Naive B cell (primary cell): ENCODE measurements around the gene CA9. TPM values are rescaled to one million over a fixed set of nuclear protein-coding genes. Genes with fewer than 3 reads are reported as not detected.
"Not testable (repeated sequence)": the region's sequence is repeated elsewhere in the genome, so short reads cannot be mapped to it uniquely, and the experiment has no call there.

Experiments used
- ATAC-seq, 2 donors: fragments of 150-1000 bp; cut with Tn5 transposase; 2 replicates each; pipeline ENCODE4 v1.10.0; 2021; ENCODE audit warnings: low read depth in 2 of 2, mild to moderate bottlenecking in 2 of 2, moderate library complexity in 2 of 2
- DNase-seq: peaks from one replicate; pipeline ENCODE4 v3.0.0; 2022
- H3K27ac Mint-ChIP-seq, 6 donors: one replicate each; pipeline ENCODE4 v1.8.0; 2020 to 2022; ENCODE audit warnings: mild to moderate bottlenecking in 6 of 6, mixed read lengths in 6 of 6, moderate library complexity in 5 of 6, inconsistent platforms in 2 of 6
- H3K27me3 Mint-ChIP-seq, 3 donors: one replicate each; pipeline ENCODE4 v1.8.0; 2021 to 2022; ENCODE audit warnings: mixed read lengths in 3 of 3, mild to moderate bottlenecking in 1 of 3
- H3K36me3 Mint-ChIP-seq, 2 donors: one replicate each; pipeline ENCODE4 v1.8.0; 2020 to 2022; ENCODE audit warnings: mixed read lengths in 2 of 2, inconsistent platforms in 1 of 2, mild to moderate bottlenecking in 1 of 2
- H3K4me1 Mint-ChIP-seq, 3 donors: one replicate each; pipeline ENCODE4 v1.8.0; 2020 to 2022; ENCODE audit warnings: mixed read lengths in 3 of 3, inconsistent platforms in 1 of 3, mild to moderate bottlenecking in 1 of 3, moderate library complexity in 1 of 3
- H3K4me3 Mint-ChIP-seq, 8 donors: one replicate each; pipeline ENCODE4 v1.8.0; 2020 to 2022; ENCODE audit warnings: mild to moderate bottlenecking in 8 of 8, mixed read lengths in 8 of 8, moderate library complexity in 8 of 8, inconsistent platforms in 2 of 8
- H3K9me3 Mint-ChIP-seq, 7 donors: one replicate each; pipeline ENCODE4 v1.8.0; 2020 to 2022; ENCODE audit warnings: mixed read lengths in 7 of 7, mild to moderate bottlenecking in 5 of 7, inconsistent platforms in 2 of 7, moderate library complexity in 1 of 7
- polyA plus RNA-seq, 6 donors: library from polyadenylated mRNA; unstranded; fragments of 300-500 nt; fragmentation: Illumina TruSeq; gene quantifications; one replicate each; pipeline ENCODE4 v1.2.3, GENCODE V29; 2021; ENCODE audit warnings: low read depth in 6 of 6

The CA9 gene
- polyA plus RNA-seq, 6 donors from 2014 or later = not detected

DNA sequence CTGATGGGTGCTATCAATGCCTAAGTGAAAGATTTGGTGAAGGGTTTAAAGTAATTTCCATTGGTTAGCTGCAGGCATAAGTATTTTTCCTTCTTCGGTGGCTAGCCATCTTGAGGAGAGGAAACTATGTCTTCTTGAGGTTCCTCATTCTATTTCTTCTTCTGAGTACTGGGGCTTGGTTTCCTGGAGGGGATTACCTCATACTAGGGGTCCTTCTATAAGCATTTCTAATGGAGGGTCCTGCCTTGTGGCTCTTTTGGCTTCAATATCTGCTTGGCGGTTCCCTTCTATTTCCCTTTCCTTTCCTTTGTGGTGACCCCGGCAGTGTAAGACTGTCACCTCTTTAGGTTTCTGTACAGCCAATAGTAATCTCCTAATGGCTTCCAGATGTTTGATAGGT, 32.2 kb upstream of the CA9 start:
- Mint-ChIP-seq H3K4me3 (peak overlapping the region; percentile 44 to 83 (median 67)), H3K27ac (peak overlapping the region; percentile 74 to 93 (median 90)), H3K4me1 (peaks cover 57 to 94% (median 81%) of the 10 kb centered on the region in 3 donors)
- not testable (repeated sequence) for H3K27me3 Mint-ChIP-seq, ATAC-seq, H3K9me3 Mint-ChIP-seq, DNase-seq, H3K36me3 Mint-ChIP-seq

GRCh38 chr9:35643046-35643445, 30.7 kb upstream of the CA9 start:
- ATAC-seq (no peak), DNase-seq (no peak)
- Mint-ChIP-seq H3K4me1 (peaks cover 51 to 87% (median 75%) of the 10 kb centered on the region in 3 donors), H3K9me3 (peaks cover 0 to 4% (median 0%) of the 10 kb centered on the region in 7 donors), H3K27me3 (no peaks in the 10 kb centered on the region), H3K36me3 (peaks cover 0 to 8% of the 10 kb centered on the region in 2 donors), H3K4me3 (peak overlapping the region in 6 of 8 donors; percentile 10 to 53 (median 33)), H3K27ac (peak overlapping the region in 5 of 6 donors; percentile 78 to 99 (median 91))

DNA sequence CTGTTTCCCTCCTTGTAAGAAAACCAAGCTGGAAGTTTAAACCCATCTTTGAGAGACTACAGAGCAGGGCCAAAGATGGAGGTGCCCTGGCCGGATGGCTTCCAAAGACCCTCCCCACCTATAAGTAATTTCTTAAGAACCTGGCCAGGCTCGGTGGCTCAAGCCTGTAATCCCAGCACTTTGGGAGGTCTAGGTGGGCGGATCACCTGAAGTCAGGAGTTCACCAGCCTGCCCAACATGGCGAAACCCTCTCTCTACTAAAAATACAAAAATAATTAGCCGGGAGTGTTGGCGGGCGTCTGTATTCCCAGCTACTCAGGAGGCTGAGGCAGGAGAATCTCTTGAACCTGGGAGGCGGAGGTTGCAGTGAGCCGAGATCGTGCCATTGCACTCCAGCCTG, 28.0 kb upstream of the CA9 start:
- Mint-ChIP-seq H3K27ac (peak overlapping the region; percentile 96 to 99 (median 98)), H3K4me1 (peaks cover 55 to 87% (median 82%) of the 10 kb centered on the region in 3 donors), H3K4me3 (peak overlapping the region; percentile 96 to 99 (median 98))
- H3K27me3 Mint-ChIP-seq, H3K36me3 Mint-ChIP-seq, DNase-seq, ATAC-seq, H3K9me3 Mint-ChIP-seq: not testable (repeated sequence)

- H3K4me3 Mint-ChIP-seq = peak overlapping the region; percentile 96 to 99 (median 98)
- H3K36me3 Mint-ChIP-seq = no peaks in the 10 kb centered on the region
- no peaks in the 10 kb centered on the region for H3K27me3 Mint-ChIP-seq
- no peak for ATAC-seq
- peaks cover 57 to 87% (median 82%) of the 10 kb centered on the region in 3 donors for H3K4me1 Mint-ChIP-seq
- no peak for DNase-seq
- no peaks in the 10 kb centered on the region for H3K9me3 Mint-ChIP-seq
- peak overlapping the region; percentile 96 to 99 (median 98) for H3K27ac Mint-ChIP-seq
Observed at GRCh38 chr9:35646153-35646532, 27.6 kb upstream of the CA9 start.

DNA sequence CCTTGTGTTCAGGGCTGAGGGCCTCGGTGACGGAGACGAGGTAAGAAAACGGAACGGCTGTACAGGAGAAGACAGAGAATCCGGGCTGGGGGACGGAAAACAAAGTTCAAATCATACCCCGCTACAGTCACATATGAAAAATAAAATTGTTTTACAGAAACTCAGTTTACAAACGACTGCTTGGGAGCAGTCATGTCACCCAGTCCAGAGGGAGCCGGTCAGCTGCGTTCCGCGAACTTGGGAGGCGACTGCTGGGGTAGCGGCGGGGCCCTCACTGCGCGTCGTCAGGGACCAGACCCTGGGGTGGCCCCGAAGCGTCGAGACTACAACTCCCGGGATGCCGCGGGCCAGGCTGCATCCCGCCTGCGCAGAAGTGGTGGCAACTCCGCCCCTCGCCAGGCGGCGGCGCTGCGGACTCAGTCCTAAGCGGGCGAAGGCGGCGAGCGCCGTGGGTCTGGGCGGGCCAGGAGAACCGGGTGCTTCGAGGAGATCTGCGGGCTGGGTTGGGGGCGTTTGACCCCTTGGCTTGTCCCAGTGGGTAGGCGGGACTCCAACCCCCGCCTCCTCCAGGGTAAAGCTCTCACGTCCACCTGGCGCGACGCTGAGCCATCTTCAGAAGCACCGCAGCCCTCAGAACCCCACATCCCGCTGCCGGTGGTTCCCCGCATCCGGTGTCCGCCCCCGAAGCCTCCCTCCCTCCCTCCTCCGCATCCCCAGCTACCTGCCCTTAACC, 27.0 kb upstream of the CA9 start:
- no peaks in the 10 kb centered on the region for H3K27me3 Mint-ChIP-seq
- H3K4me1 Mint-ChIP-seq = peaks cover 55 to 87% (median 82%) of the 10 kb centered on the region in 3 donors
- ATAC-seq (peak; percentile 83 to 86), DNase-seq (peak; percentile 92)
- H3K27ac Mint-ChIP-seq = peak overlapping the region; percentile 96 to 99 (median 98)
- H3K9me3 Mint-ChIP-seq = no peaks in the 10 kb centered on the region
- peak overlapping the region; percentile 96 to 99 (median 98) for H3K4me3 Mint-ChIP-seq
- H3K36me3 Mint-ChIP-seq = no peaks in the 10 kb centered on the region

DNA sequence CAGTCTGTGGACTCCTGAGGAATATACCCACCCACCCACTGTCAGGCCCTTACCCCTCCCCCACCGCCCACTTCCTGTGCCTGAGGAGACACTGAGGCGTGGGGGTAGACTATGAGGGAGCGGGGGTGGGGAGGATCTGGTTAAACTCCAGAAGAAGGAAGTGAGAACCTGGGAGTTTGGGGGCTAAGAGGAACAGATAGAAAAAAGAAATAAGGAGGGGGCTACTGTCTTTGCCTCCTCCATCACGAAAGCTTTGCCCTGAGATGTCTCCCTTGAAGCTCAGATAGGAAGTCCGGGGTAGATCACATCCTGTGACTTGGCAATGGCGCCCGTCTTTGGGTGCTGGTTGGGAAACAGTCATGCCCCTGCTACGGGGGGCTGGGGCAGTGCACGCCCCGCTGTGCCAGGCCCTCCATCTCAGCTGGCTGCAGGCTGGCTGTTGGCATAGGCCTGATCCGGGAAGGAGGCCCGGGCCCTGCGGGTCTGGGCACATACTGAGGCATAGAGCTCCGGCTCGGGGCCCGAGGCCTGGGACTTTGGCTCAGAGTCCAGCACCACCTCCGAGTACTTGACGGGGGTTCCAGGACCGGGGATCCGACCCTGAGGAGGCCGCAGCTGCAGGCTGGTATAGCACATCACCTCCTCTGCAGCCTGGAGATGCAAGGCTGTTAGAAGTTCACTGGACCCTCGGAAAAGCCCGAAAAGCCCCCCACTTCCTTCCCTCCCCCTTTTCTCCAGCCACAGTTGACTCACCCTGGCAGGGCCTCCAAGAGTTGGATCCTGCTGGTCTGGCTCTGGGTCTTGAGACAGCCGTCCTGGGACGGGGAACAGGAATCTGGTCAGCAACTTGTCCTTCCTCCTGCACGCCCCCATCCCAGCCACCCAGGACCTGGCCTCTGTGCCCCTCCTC, 24.0 kb upstream of the CA9 start:
- H3K27me3 Mint-ChIP-seq = no peaks in the 10 kb centered on the region
- H3K4me3 Mint-ChIP-seq = peak overlapping the region; percentile 82 to 98 (median 95)
- H3K4me1 Mint-ChIP-seq = peaks cover 44 to 78% (median 66%) of the 10 kb centered on the region in 3 donors
- DNase-seq (peak; percentile 37), ATAC-seq (no peak)
- H3K9me3 Mint-ChIP-seq = no peaks in the 10 kb centered on the region
- H3K36me3 Mint-ChIP-seq = no peaks in the 10 kb centered on the region
- peak overlapping the region; percentile 90 to 98 (median 94) for H3K27ac Mint-ChIP-seq

DNA sequence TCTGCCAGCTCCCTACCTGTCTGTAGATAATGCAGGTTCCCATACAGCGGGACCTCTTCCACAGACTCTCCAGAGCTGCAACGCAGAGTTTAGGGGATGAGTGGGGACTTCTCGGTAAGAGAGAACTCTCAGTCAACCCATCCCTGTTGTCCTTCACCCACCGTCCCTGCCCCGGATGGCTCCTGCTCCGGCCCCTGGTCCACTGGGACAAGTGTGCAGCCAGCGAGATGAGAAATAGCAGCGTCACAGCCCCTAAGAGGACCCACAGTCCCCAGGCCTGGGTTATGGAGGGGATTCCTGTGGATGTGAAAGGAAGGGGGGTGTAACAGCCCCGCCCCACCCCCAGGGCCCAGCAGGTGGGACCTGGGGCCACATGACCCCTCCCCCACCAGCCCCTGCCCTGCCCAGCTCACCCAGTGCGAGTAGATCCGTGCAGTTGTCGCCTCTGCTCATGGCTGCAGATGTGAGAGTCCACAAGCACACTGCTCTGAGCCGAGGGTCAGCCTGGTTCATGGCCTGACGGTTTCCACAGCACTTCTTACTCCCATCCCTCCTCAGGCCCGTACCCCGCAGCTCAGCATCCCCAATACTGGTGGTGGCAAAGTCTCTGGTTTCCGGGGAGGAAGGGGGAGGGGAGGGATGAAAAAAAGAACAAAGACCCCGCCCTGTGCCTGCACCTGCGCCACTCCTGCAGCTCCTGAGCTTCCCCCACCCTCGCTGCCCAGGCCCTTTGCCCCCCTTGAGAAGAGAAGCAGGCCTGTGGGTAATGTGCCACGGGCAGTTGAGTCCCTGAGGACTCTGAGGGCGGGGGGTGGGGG, 23.2 kb upstream of the CA9 start, which contains the start of gene SIT1:
SIT1 (minus strand) TSS at position 591 of the 818 bp plus-strand sequence; CDS start at position 513, 78 bp downstream.
- peak within 1 kb of the TSS; percentile 82 to 98 (median 95) for H3K4me3 Mint-ChIP-seq
- ATAC-seq (no peak), DNase-seq (peak; percentile 42)
- no peaks in the 10 kb centered on the region for H3K27me3 Mint-ChIP-seq
- H3K36me3 Mint-ChIP-seq = no peaks in the 10 kb centered on the region
- H3K9me3 Mint-ChIP-seq = no peaks in the 10 kb centered on the region
- H3K27ac Mint-ChIP-seq = peak within 1 kb of the TSS; percentile 79 to 96 (median 92)
- peaks cover 46 to 75% (median 57%) of the 10 kb centered on the region in 3 donors for H3K4me1 Mint-ChIP-seq

- Mint-ChIP-seq H3K36me3 (no peaks in the 10 kb centered on the region), H3K27ac (peak overlapping the region in 5 of 6 donors; percentile 17 to 96 (median 52)), H3K4me1 (peaks cover 54 to 84% (median 64%) of the 10 kb centered on the region in 3 donors), H3K4me3 (peak overlapping the region; percentile 29 to 98 (median 86)), H3K27me3 (no peaks in the 10 kb centered on the region), H3K9me3 (no peaks in the 10 kb centered on the region)
- no peak for DNase-seq
- ATAC-seq = no peak
Observed at GRCh38 chr9:35651956-35652828, 21.5 kb upstream of the CA9 start.

GRCh38 chr9:35652829-35653209, 20.9 kb upstream of the CA9 start:
- Mint-ChIP-seq H3K27me3 (peaks cover 0 to 3% (median 3%) of the 10 kb centered on the region in 3 donors), H3K36me3 (no peaks in the 10 kb centered on the region), H3K9me3 (peaks cover 0 to 3% (median 0%) of the 10 kb centered on the region in 7 donors), H3K4me3 (no peak overlapping the region), H3K27ac (no peak overlapping the region), H3K4me1 (peaks cover 54 to 84% (median 64%) of the 10 kb centered on the region in 3 donors)
- no peak for DNase-seq
- ATAC-seq = no peak

GRCh38 chr9:35653611-35654010, 20.1 kb upstream of the CA9 start:
- H3K4me3 Mint-ChIP-seq = peak overlapping the region in 1 of 8 donors; percentile 5
- peaks cover 0 to 5% (median 5%) of the 10 kb centered on the region in 3 donors for H3K27me3 Mint-ChIP-seq
- DNase-seq = no peak
- ATAC-seq = no peak
- H3K9me3 Mint-ChIP-seq = peaks cover 0 to 5% (median 0%) of the 10 kb centered on the region in 7 donors
- H3K27ac Mint-ChIP-seq = peak overlapping the region in 5 of 6 donors; percentile 20 to 93 (median 77)
- no peaks in the 10 kb centered on the region for H3K36me3 Mint-ChIP-seq
- peaks cover 49 to 78% (median 62%) of the 10 kb centered on the region in 3 donors for H3K4me1 Mint-ChIP-seq

GRCh38 chr9:35656348-35656747, 17.4 kb upstream of the CA9 start:
- Mint-ChIP-seq H3K36me3 (no peaks in the 10 kb centered on the region), H3K9me3 (peaks cover 0 to 5% (median 0%) of the 10 kb centered on the region in 7 donors), H3K4me1 (peaks cover 49 to 78% (median 59%) of the 10 kb centered on the region in 3 donors), H3K27ac (peak overlapping the region; percentile 98 to 100 (median 100)), H3K27me3 (peaks cover 0 to 5% (median 5%) of the 10 kb centered on the region in 3 donors), H3K4me3 (peak overlapping the region in 7 of 8 donors; percentile 58 to 94 (median 89))
- no peak for DNase-seq
- ATAC-seq = no peak
